Central memory CD8-positive, alpha-beta T cell (primary cell): Measurements from ENCODE around the gene ALDH3A1.
A peak's percentile ranks its signal among the peaks of the same experiment; 100 is the strongest.
"Not testable (repeated sequence)": the region's sequence is repeated elsewhere in the genome, so short reads cannot be mapped to it uniquely, and the experiment has no call there.

ENCODE experiments used
- ATAC-seq: fragments of 150-1000 bp; cut with Tn5 transposase; replicated peaks from 2 replicates; pipeline ENCODE4 v1.10.0; 2022; ENCODE audit warnings: mild to moderate bottlenecking, moderate FRiP score, moderate number of reproducible peaks; ENCODE audit not compliant: poor library complexity, severe bottlenecking; ENCODE audit errors: extremely low read depth
- DNase-seq, 2 donors: peaks; one replicate each; pipeline ENCODE4 v3.0.0; 2021; ENCODE audit warnings: low spot score in 2 of 2
- H3K27ac Mint-ChIP-seq: one replicate; pipeline ENCODE4 v1.8.0; 2022; ENCODE audit warnings: low read depth, mild to moderate bottlenecking, moderate library complexity, mixed read lengths
- H3K27me3 Mint-ChIP-seq: one replicate; pipeline ENCODE4 v1.8.0; 2022; ENCODE audit warnings: mixed read lengths
- H3K36me3 Mint-ChIP-seq: one replicate; pipeline ENCODE4 v1.8.0; 2022; ENCODE audit warnings: mild to moderate bottlenecking, moderate library complexity, mixed read lengths; ENCODE audit not compliant: insufficient read depth
- H3K4me1 Mint-ChIP-seq: one replicate; pipeline ENCODE4 v1.8.0; 2022; ENCODE audit warnings: mixed read lengths
- H3K4me3 Mint-ChIP-seq: one replicate; pipeline ENCODE4 v1.8.0; 2022; ENCODE audit warnings: mild to moderate bottlenecking, moderate library complexity, mixed read lengths
- H3K9me3 Mint-ChIP-seq: one replicate; pipeline ENCODE4 v1.8.0; 2022; ENCODE audit warnings: mixed read lengths

The ALDH3A1 gene

DNA sequence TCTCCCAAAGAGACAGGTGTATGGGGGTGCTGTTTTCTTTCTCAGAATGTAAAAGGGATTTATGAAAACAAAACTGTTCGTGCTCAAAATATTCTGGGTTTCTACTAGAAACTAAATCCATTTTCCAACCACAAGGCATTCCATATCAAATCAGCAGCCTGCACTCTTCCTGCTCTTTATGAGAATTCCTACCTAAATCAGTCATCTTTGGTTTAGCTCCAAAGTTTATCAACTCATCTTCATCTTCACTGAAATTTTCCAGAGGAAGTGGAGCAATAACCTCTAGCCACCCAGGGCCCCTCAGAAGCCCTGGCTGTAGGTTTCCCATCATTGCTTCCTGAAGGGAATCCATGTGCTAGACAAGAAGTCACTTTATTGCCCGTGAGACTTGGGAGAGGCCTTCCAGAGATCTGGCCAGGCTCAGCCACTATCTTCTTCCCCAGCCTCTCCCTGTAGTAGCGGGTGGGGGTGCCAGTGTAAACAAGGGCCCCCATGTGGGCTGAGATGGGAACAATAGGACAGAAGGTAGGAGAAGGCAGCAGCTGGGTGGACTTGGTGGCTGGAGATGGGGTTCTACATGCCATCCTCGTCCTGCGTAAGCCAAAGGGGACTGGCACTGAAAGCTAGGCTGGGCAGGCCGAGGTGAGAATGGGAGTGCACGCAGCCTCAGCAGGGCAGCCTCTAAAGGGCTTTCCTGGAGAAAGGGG is 22.0 kb upstream of the ALDH3A1 start:
- Mint-ChIP-seq H3K9me3 (no peaks in the 10 kb centered on the region), H3K4me3 (no peak overlapping the region), H3K27ac (no peak overlapping the region), H3K27me3 (no peaks in the 10 kb centered on the region), H3K36me3 (peaks cover 5% of the 10 kb centered on the region), H3K4me1 (peaks cover 17% of the 10 kb centered on the region)
- ATAC-seq (no peak), DNase-seq (no peak)

DNA sequence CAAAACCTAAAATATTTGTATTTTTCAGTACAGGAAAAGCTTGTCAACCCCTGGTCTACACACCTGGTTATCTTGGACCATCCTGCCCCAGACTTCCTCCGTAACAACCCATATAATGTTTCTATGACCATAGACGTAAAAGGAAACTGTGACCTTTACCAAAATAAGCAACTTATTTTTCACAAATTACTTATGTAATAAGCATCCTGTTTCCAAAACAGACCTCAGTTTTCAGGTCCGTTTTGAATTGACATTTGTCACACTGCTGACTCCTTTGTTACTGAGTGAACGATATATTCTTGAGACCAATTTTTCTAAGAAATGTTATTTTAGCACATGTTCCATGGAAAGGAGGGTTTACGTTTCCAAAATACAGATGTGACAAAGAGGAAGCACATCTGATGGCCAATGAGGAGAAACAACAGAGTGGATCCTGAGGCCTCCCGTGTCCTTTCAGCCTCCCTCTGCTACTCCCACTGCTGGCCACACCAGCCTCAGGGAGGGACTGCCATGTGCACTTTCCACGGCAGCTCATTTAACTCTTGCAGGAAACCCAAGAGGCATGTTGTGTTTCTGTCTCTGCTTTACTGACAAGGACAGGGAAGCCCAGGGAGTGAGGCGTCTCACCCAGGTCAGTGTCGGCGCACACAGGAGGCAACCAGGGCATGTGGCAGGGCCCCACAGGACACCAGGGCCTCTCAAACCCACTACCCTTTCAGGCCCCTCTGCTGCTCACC is 20.1 kb upstream of the ALDH3A1 start:
- peaks cover 17% of the 10 kb centered on the region for H3K4me1 Mint-ChIP-seq
- peaks cover 2% of the 10 kb centered on the region for H3K36me3 Mint-ChIP-seq
- DNase-seq (no peak), ATAC-seq (no peak)
- peaks cover 5% of the 10 kb centered on the region for H3K27me3 Mint-ChIP-seq
- no peak overlapping the region for H3K4me3 Mint-ChIP-seq
- H3K27ac Mint-ChIP-seq, result no peak overlapping the region
- H3K9me3 Mint-ChIP-seq, result no peaks in the 10 kb centered on the region

GRCh38 chr17:19766421-19767270 is 18.5 kb upstream of the ALDH3A1 start:
- no peak overlapping the region for H3K27ac Mint-ChIP-seq
- ATAC-seq (peak; percentile 87), DNase-seq (peak; percentile 47 to 65)
- H3K4me1 Mint-ChIP-seq, result peaks cover 15% of the 10 kb centered on the region
- no peaks in the 10 kb centered on the region for H3K9me3 Mint-ChIP-seq
- H3K36me3 Mint-ChIP-seq, result no peaks in the 10 kb centered on the region
- no peak overlapping the region for H3K4me3 Mint-ChIP-seq
- H3K27me3 Mint-ChIP-seq, result peaks cover 9% of the 10 kb centered on the region

DNA sequence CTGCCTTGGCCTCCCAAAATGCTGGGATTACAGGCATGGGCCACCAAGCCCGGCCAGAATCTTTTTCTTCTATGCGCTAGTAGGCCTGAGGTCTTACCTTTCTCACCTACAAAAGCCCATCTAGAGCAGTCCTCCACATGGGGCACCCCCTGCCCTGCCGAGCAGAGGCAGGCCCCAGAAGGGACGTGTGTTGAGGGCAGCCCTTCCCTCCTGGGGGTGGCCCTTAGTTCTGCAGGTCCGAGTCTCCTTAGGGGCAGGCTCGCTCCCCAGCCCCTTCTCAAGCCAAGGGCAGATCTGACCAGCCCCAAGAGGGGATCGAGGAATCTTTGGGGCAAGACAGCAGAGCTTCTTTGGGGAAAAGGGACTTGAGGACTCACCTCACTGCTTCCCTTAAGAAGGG is 17.9 kb upstream of the ALDH3A1 start:
- no peaks in the 10 kb centered on the region for H3K9me3 Mint-ChIP-seq
- no peak overlapping the region for H3K27ac Mint-ChIP-seq
- ATAC-seq, result no peak
- peaks cover 8% of the 10 kb centered on the region for H3K4me1 Mint-ChIP-seq
- H3K36me3 Mint-ChIP-seq, result no peaks in the 10 kb centered on the region
- H3K4me3 Mint-ChIP-seq, result no peak overlapping the region
- H3K27me3 Mint-ChIP-seq, result peaks cover 9% of the 10 kb centered on the region
- DNase-seq, result no peak

DNA sequence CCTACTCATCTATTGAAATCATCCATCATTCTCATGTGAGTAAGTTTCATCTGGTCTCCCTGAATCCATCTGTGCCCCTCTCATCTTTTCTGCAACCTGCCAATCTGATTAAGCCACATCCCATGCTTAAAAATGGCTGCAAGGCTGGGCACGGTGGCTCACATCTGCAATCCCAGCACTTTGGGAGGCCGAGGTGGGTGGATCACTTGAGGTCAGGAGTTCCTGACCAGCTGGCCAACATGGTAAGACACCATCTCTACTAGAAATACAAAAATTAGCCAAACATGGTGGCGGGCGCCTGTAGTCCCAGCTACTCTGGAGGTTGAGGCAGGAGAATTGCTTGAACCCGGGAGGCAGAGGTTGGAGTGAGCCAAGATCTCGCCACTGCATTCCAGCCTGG is 15.9 kb upstream of the ALDH3A1 start:
- ATAC-seq, result not testable (repeated sequence)

DNA sequence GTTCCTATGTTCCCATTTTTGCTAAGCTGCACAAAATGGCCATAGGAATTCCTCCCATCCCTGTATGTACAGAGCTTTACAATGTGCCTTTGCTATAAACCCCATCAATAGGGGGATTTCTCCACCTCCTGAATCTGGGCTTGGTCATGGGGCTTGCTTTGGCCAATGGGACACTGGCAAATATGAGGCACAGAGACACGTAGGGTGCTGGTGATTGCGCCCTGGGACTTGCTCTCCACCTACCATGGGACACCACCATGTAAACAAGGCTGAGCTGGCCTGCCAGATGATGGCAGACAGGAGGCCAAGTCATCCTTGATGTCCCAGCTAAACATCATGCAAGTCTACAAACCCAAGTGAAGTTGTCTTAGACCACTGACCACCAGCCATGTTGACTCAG is 15.3 kb upstream of the ALDH3A1 start:
- H3K9me3 Mint-ChIP-seq, result no peaks in the 10 kb centered on the region
- no peak for DNase-seq
- peaks cover 30% of the 10 kb centered on the region for H3K27me3 Mint-ChIP-seq
- no peaks in the 10 kb centered on the region for H3K36me3 Mint-ChIP-seq
- no peak overlapping the region for H3K4me3 Mint-ChIP-seq
- H3K4me1 Mint-ChIP-seq, result peaks cover 7% of the 10 kb centered on the region
- ATAC-seq, result no peak
- H3K27ac Mint-ChIP-seq, result no peak overlapping the region

More for the DNA sequence above, 15.9 kb upstream of the ALDH3A1 start:
- not testable (repeated sequence) for H3K4me1 Mint-ChIP-seq, H3K36me3 Mint-ChIP-seq, H3K9me3 Mint-ChIP-seq, H3K4me3 Mint-ChIP-seq, H3K27ac Mint-ChIP-seq, DNase-seq
- H3K27me3 Mint-ChIP-seq, result peaks cover 25% of the 10 kb centered on the region

- H3K27me3 Mint-ChIP-seq, result peaks cover 39% of the 10 kb centered on the region
These were observed 14.4 kb upstream of the ALDH3A1 start for GRCh38 chr17:19762515-19762961.

DNA sequence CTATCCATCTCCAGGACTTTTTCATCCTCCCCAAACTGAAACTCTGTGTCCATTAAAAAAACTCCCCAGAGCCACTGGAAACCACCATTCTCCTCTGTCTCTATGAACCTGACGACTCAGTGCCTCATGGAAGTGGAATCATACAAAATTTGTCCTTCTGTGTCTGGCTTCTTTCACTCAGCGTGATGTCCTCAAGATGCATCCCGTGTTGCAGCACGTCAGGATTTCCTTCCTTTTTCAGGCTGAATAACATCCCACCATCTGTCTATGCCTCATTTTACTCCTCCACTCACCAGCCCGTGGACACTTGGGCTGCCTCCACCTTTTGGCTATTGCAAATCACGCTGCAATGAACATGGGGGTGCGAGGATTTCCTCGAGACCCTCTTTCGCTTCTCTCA is 12.6 kb upstream of the ALDH3A1 start:
- no peak for ATAC-seq
- no peaks in the 10 kb centered on the region for H3K9me3 Mint-ChIP-seq
- peaks cover 56% of the 10 kb centered on the region for H3K27me3 Mint-ChIP-seq
- H3K36me3 Mint-ChIP-seq, result no peaks in the 10 kb centered on the region
- DNase-seq, result no peak
- H3K4me3 Mint-ChIP-seq, result no peak overlapping the region
- peaks cover 7% of the 10 kb centered on the region for H3K4me1 Mint-ChIP-seq
- H3K27ac Mint-ChIP-seq, result no peak overlapping the region

More at GRCh38 chr17:19762515-19762961, 14.4 kb upstream of the ALDH3A1 start:
- Mint-ChIP-seq H3K4me1 (peaks cover 7% of the 10 kb centered on the region), H3K4me3 (no peak overlapping the region), H3K9me3 (no peaks in the 10 kb centered on the region), H3K27ac (no peak overlapping the region), H3K36me3 (no peaks in the 10 kb centered on the region)
- ATAC-seq (no peak), DNase-seq (peak; percentile 33 to 56)

DNA sequence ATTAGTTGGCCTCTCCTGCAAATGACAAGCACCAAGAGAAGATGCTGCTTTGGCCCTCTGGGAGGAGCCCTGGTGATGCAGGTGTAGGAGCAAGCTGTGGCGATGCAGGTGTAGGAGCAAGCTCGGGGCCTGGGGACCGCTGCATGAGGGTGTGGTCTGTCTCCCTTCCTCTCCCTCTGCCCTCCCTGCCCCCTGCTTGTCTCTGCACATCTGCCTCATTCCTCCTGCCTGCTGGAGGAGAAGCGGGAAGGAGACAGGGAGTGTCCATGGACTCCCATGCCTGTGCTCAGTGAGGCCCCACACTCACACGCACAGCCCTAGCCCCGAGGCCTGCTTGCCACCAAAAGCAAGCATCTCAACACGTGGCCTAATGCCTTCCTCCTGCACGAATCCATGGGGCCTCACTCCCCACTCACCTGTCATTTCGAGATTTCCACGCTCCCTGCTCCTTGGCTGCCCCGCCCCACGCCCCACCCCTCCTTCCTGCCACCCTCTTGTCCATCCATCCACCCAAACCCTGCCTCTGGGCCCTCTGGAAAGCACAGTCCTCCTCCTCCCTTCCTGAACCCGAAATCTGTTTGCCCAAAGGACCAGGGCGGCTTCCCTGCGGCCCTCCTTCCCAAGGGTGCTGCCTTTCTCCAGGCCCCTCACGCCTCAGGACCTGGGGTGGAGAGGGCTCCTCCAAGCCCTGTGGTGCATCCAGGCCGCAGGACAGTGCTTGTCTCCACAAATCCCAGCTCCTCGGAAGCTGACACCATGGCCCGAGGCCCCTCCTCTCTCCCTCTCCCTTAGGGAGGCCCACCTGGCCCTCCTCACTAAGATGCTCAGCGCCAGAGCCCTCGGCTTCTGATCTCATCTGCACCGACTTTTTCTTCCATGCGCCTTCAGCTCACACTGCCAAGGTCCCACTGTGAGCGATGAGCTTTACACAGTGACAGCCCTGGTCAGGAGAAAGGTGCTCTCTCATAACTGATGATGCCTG is 11.8 kb upstream of the ALDH3A1 start:
- Mint-ChIP-seq H3K36me3 (no peaks in the 10 kb centered on the region), H3K4me3 (no peak overlapping the region), H3K4me1 (peaks cover 7% of the 10 kb centered on the region), H3K9me3 (no peaks in the 10 kb centered on the region), H3K27ac (no peak overlapping the region), H3K27me3 (peaks cover 65% of the 10 kb centered on the region)
- no peak for DNase-seq
- no peak for ATAC-seq

DNA sequence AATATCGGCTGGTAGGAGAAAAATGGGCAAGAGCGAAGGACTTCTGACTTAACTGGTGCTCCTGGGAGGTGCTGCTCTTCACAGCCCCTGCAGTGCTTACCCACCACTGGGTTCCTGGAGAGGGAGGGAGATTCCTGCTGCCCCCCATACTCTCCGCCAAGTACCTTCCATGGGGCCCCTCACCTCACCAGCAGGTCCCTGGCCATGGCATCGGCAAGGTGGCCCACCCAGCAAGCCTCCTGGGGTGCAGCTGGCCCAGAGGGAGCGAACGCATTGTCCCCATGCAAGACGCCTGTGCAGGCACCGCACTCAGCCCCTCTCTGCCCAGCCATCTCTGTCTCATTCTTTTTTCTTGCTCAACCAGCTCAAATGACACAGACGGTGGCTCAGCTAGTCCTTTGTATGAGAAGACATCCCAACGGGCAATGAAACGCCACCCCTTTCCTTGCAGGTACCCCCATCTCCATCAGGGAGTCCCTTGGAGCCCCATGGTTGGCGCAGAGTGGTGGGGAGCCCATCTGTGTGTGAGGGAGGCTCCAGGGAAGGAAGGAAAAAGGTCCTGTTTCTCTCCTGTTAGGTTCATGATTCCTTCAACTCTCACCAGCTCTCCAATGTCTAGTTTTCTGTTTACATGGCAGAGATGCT is 9.6 kb upstream of the ALDH3A1 start:
- peaks cover 60% of the 10 kb centered on the region for H3K27me3 Mint-ChIP-seq
- H3K36me3 Mint-ChIP-seq, result no peaks in the 10 kb centered on the region
- no peak overlapping the region for H3K4me3 Mint-ChIP-seq
- H3K27ac Mint-ChIP-seq, result no peak overlapping the region
- H3K9me3 Mint-ChIP-seq, result no peaks in the 10 kb centered on the region
- peaks cover under 1% of the 10 kb centered on the region for H3K4me1 Mint-ChIP-seq
- DNase-seq (no peak), ATAC-seq (no peak)

- no peak overlapping the region for H3K27ac Mint-ChIP-seq
- ATAC-seq (no peak), DNase-seq (no peak)
- H3K4me3 Mint-ChIP-seq, result no peak overlapping the region
- H3K9me3 Mint-ChIP-seq, result no peaks in the 10 kb centered on the region
- no peaks in the 10 kb centered on the region for H3K36me3 Mint-ChIP-seq
- H3K4me1 Mint-ChIP-seq, result no peaks in the 10 kb centered on the region
- peaks cover 69% of the 10 kb centered on the region for H3K27me3 Mint-ChIP-seq
These were observed 8.4 kb upstream of the ALDH3A1 start for GRCh38 chr17:19756546-19756945.
